ENCODE data around the gene BLMH.

The BLMH gene

DNA sequence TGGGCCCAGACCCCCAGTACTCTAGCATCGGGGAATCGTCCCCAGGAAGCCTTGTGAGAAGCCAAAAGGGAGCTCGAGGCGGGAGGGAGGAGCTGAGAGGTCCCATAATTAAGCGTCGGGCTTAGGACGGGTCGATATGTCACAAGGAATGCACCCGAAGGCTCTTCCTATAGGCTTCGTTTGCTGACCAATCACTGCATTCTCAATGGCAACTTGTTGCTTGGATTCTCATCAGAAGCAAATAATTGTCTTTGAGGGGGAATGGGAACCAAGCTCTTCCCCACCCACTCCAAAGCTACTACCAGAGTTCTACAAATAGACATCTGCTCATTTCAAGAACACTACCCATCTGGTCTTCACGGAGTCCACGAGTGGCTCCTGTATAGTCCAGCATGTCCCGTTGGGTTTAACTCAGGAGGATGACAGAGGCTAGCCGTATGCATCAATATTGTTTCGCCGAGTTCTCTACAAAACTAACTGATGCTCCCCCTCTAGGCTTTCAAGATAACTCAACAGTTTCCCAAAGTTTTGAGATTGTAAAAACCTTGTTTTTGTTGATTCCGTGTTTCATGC lies 628 bp upstream of the BLMH start:
- H3K4me1 Mint-ChIP-seq (ENCODE audit: low read depth), result peaks cover 9% of the 10 kb centered on the region
- H3K27ac Mint-ChIP-seq, result peak overlapping the region; percentile 67
- intact Hi-C loops (cut with micrococcal nuclease), result loop anchor here (5.0 kb wide), 1 partner anchor 90 kb away; no protein-coding TSS in a partner anchor
- H3K27me3 Mint-ChIP-seq, result peaks cover 4% of the 10 kb centered on the region
- H3K36me3 Mint-ChIP-seq (ENCODE audit: low read depth), result peaks cover 14% of the 10 kb centered on the region
- H3K9me3 Mint-ChIP-seq, result no peaks in the 10 kb centered on the region
- H3K4me3 Mint-ChIP-seq, result peak overlapping the region; percentile 82

DNA sequence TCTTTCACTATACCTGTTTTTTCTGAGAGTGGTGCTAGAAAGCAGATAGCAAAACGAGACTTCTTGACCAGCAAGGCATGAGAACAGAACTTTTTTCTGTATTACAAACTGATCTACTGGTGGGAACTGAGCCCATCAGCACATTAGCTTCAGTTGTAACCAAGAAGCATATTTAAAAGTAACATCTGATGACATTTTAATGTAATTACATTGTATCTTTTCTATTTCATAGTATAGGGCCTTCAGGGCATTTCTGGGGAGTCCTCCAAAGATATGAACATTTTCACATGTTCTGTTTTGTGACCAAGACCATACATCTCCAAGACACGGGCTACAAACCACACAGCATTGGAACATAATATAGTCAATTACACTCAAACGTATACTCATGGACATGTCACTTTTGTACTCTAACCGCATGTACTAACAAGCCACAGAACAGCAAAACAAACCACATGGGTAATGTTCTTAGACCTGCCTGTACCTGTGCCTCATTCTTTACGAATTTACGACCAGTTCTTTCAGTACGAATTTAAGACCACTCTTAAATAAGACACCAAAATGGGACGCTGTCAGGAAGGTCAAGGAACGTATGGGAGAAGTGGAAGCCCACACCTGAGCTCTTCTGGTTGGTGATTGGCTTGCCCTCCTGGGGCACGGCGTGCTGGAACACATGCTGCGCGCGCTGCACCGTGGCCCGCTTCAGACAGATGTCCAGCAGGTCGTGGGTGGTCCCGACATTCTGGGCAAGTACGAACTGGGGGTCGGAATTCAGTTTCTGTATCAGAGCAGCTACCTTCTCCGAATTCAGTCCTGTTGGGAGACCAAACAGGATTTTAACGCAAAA lies 825 bp downstream of the BLMH start:
- no peaks in the 10 kb centered on the region for H3K9me3 Mint-ChIP-seq
- H3K27ac Mint-ChIP-seq, result peak overlapping the region; percentile 67
- H3K36me3 Mint-ChIP-seq (ENCODE audit: low read depth), result peaks cover 26% of the 10 kb centered on the region
- H3K27me3 Mint-ChIP-seq, result peaks cover 4% of the 10 kb centered on the region
- H3K4me3 Mint-ChIP-seq, result peak overlapping the region; percentile 82
- H3K4me1 Mint-ChIP-seq (ENCODE audit: low read depth), result peaks cover 5% of the 10 kb centered on the region
- intact Hi-C loops (cut with micrococcal nuclease), result loop anchor here (5.0 kb wide), 1 partner anchor 91 kb away; no protein-coding TSS in a partner anchor

DNA sequence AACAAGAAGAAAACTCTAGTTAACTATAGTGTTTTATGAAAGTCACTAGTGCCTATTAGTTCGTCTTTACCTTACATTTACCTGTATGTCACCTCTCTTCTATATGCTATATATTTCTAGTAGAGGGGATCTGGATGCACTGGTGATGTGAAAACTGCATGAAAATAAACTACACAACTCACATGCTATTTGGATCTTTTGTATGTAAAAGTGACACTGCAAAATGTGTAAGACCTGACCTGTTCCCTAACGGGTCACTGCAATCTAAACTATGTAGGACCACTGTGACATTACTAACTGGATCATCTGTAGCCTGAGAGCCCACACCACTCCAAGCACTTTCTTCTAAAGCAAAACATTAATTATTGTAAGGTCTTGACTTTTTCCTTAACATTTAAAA lies 1.7 kb downstream of the BLMH start:
- Mint-ChIP-seq H3K27ac (no peak overlapping the region), H3K27me3 (peaks cover 3% of the 10 kb centered on the region), H3K4me1 (ENCODE audit: low read depth) (peaks cover 5% of the 10 kb centered on the region), H3K9me3 (no peaks in the 10 kb centered on the region), H3K4me3 (no peak overlapping the region), H3K36me3 (ENCODE audit: low read depth) (peaks cover 34% of the 10 kb centered on the region)
- intact Hi-C loops (cut with micrococcal nuclease), result loop anchor here (5.0 kb wide), 1 partner anchor 92 kb away; no protein-coding TSS in a partner anchor

DNA sequence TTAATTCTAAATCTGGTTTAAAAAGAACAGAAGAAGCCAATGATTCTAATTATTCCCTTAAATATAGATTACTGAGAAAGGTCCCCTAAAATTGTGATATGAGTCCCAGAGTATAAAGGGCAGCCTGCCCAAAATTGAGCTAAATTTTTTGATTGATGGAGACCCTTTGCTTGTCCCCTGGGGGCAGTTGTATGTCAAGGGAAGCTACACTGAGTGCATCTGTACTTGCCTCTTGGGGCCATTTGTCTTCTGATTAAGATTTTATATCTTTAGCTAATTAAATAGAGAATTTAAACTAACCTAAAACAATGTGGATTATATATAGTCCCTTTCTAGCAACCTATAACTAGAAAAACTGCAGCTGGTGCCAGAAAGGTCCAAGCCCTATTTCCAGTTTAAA lies 12.6 kb downstream of the BLMH start:
- H3K36me3 Mint-ChIP-seq (ENCODE audit: low read depth), result peaks cover 81% of the 10 kb centered on the region
- H3K27ac Mint-ChIP-seq, result no peak overlapping the region
- H3K27me3 Mint-ChIP-seq, result no peaks in the 10 kb centered on the region
- no peak overlapping the region for H3K4me3 Mint-ChIP-seq
- intact Hi-C loops (cut with micrococcal nuclease), result no loop called here
- no peaks in the 10 kb centered on the region for H3K9me3 Mint-ChIP-seq
- H3K4me1 Mint-ChIP-seq (ENCODE audit: low read depth), result no peaks in the 10 kb centered on the region

DNA sequence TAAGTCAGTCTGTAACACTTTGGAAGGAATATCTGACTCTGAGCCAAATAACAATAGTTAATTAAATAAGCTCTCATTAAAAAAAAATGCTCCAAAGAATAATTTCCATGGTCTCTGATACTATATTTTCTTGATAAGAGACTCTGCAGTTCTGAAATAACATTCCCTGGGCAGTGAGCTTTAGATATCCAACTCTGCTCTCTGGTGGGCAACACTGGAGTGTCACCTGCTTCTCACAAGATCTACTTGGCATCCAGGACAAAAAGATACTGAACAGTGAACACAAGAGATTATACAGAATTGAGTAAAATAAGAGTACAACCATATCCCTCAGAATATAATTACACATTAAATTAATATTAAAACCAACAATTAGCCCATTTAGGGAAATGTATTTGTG lies 13.7 kb downstream of the BLMH start:
- Mint-ChIP-seq H3K9me3 (no peaks in the 10 kb centered on the region), H3K4me1 (ENCODE audit: low read depth) (no peaks in the 10 kb centered on the region)

DNA sequence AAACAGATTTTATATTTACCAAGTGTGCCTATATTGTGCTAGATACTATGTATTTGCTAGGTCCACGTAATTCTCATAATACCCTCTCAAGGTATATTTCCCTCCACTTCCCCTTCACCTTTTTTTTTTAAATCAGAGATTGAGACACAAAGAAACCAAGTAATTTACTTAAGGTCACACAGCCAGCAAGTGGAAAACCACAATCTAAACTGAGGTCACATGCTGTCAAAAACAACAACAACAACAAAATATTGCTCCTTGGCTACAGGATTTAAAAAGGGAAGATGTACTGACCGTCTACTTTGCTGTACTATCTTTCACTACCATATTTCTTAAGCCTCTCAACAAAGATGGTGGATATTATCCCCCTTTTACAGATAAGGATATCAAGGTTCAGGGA lies 15.8 kb downstream of the BLMH start:
- intact Hi-C loops (cut with micrococcal nuclease), result no loop called here
- Mint-ChIP-seq H3K4me3 (no peak overlapping the region), H3K27ac (no peak overlapping the region), H3K36me3 (ENCODE audit: low read depth) (peaks cover 83% of the 10 kb centered on the region), H3K27me3 (no peaks in the 10 kb centered on the region), H3K9me3 (no peaks in the 10 kb centered on the region), H3K4me1 (ENCODE audit: low read depth) (no peaks in the 10 kb centered on the region)

More for the DNA sequence above, 13.7 kb downstream of the BLMH start:
- peaks cover 81% of the 10 kb centered on the region for H3K36me3 Mint-ChIP-seq (ENCODE audit: low read depth)
- no peaks in the 10 kb centered on the region for H3K27me3 Mint-ChIP-seq
- H3K27ac Mint-ChIP-seq, result no peak overlapping the region
- intact Hi-C loops (cut with micrococcal nuclease), result no loop called here
- H3K4me3 Mint-ChIP-seq, result no peak overlapping the region

DNA sequence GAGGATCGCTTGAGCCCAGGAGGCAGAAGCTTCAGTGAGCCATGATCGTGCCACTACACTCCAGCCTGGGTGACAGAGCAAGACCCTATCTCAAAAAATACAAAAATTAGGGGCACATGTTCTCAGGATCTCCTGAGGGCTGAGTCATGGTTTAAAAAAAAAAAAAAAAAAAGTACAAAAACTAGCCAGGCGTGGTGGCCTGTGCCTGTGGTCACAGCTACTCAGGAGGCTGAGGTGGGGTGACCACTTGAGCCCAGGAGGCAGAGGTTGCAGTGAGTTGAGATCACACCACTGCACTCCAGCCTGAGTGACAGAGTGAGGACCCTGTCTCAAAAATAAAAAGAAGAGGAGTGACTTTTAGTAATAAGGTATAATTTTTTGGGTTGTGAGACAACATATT lies 16.9 kb downstream of the BLMH start:
- Mint-ChIP-seq H3K4me1 (ENCODE audit: low read depth) (no peaks in the 10 kb centered on the region), H3K4me3 (no peak overlapping the region), H3K27me3 (no peaks in the 10 kb centered on the region), H3K36me3 (ENCODE audit: low read depth) (peaks cover 83% of the 10 kb centered on the region), H3K27ac (no peak overlapping the region), H3K9me3 (no peaks in the 10 kb centered on the region)
- intact Hi-C loops (cut with micrococcal nuclease), result no loop called here

DNA sequence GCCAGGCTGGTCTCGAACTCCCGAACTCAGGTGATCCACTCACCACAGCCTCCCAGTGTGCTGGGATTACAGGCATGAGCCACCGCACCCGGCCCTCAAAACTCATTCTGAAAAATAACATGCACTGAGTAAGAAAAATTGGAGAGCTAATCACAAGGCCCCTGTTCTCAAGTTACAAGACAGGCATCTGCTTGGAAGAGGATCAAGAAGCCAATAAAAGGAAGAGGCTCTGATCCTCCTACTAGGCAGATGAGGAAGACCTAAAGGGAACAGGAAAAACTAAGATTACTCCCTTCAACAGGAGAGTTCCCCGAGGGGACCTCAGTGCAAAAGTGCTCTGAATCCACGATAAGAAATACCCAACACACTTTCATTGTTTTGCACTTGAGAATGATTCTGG lies 18.4 kb downstream of the BLMH start:
- Mint-ChIP-seq H3K36me3 (ENCODE audit: low read depth) (peaks cover 79% of the 10 kb centered on the region), H3K27ac (no peak overlapping the region), H3K4me1 (ENCODE audit: low read depth) (no peaks in the 10 kb centered on the region), H3K9me3 (no peaks in the 10 kb centered on the region), H3K4me3 (no peak overlapping the region), H3K27me3 (no peaks in the 10 kb centered on the region)
- intact Hi-C loops (cut with micrococcal nuclease), result no loop called here

DNA sequence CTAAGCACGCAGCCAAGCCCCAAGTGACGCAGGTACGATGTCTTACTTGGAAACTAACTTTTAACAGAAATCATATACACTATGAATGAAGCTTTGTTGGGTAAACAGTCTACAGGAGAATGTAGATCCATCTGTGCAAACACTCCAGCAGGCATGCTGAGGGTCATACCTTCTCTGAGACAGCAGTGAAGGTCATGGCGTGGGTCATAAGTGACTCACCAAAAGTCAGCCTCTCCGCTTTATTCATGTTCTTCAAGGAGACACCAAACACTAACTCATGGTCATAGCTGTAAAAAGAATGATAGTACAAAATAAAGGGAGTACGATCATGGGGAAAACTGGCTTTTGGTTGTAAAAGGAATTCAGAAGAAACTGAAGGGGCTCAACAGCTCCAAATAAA lies 20.6 kb downstream of the BLMH start:
- intact Hi-C loops (cut with micrococcal nuclease), result no loop called here
- H3K9me3 Mint-ChIP-seq, result no peaks in the 10 kb centered on the region
- no peaks in the 10 kb centered on the region for H3K4me1 Mint-ChIP-seq (ENCODE audit: low read depth)
- H3K4me3 Mint-ChIP-seq, result no peak overlapping the region
- H3K36me3 Mint-ChIP-seq (ENCODE audit: low read depth), result peaks cover 87% of the 10 kb centered on the region
- H3K27me3 Mint-ChIP-seq, result no peaks in the 10 kb centered on the region
- H3K27ac Mint-ChIP-seq, result no peak overlapping the region

DNA sequence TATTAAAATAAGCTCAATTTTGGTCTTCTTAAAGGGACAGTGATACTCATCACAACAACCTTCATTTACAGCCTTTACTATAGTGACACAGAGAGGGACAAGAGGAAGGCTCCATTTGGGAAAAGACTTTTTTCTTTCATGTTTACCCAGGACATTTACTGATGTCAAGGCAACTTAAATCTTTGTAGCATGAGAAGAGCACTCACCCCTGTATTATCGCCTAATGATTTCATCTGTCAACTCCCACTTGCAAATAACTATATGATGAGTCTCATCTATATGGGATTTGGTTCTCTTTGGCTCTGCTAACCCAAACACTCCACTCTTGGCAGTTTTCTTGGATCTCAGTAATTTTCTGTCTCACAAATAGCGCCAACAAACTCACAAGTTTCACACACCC lies 24.1 kb downstream of the BLMH start:
- intact Hi-C loops (cut with micrococcal nuclease), result loop anchor here (10.0 kb wide), 1 partner anchor 133 kb away; no protein-coding TSS in a partner anchor
- Mint-ChIP-seq H3K36me3 (ENCODE audit: low read depth) (peaks cover 66% of the 10 kb centered on the region), H3K27me3 (no peaks in the 10 kb centered on the region), H3K4me1 (ENCODE audit: low read depth) (no peaks in the 10 kb centered on the region), H3K9me3 (no peaks in the 10 kb centered on the region), H3K4me3 (no peak overlapping the region), H3K27ac (no peak overlapping the region)

DNA sequence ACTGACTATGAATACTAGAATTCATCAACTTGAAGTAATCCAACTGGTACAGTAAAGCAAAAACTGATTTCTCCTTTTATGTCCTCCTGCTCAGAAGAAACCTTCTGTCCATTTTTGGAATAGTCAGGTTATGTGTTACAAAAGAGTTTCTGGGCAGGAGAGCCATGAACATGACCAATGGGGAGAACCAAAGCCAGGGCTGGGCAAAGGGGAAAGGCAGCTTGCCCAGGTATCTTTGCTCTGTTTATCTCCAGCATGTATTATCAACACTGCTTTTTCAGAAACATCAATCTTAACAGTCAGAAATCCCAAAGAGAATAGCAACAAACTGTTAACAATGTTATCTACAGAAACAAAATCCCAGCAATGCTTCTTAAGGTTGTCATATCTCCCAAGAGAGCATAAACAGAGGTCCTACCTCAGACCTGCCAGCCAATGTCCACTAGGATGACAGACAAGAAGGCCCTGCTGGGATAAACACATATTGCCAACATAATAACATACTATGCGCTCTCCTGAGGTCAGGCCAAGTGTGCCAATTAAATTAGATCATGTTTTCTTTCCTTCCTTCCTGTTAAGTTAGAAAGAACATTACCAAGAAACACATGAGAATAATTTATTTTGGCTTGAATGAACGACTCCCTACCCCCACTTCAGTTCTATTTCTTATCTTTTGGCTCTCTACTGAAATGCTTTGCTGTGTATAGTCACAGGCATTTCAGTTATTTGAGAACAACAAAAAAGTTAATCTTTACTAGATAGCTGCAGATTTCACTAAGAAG lies 28.0 kb downstream of the BLMH start:
- Mint-ChIP-seq H3K4me1 (ENCODE audit: low read depth) (no peaks in the 10 kb centered on the region), H3K4me3 (no peak overlapping the region), H3K36me3 (ENCODE audit: low read depth) (peaks cover 54% of the 10 kb centered on the region), H3K27ac (no peak overlapping the region), H3K9me3 (no peaks in the 10 kb centered on the region), H3K27me3 (no peaks in the 10 kb centered on the region)
- intact Hi-C loops (cut with micrococcal nuclease), result loop anchor here (10.0 kb wide), 1 partner anchor 129 kb away; no protein-coding TSS in a partner anchor

DNA sequence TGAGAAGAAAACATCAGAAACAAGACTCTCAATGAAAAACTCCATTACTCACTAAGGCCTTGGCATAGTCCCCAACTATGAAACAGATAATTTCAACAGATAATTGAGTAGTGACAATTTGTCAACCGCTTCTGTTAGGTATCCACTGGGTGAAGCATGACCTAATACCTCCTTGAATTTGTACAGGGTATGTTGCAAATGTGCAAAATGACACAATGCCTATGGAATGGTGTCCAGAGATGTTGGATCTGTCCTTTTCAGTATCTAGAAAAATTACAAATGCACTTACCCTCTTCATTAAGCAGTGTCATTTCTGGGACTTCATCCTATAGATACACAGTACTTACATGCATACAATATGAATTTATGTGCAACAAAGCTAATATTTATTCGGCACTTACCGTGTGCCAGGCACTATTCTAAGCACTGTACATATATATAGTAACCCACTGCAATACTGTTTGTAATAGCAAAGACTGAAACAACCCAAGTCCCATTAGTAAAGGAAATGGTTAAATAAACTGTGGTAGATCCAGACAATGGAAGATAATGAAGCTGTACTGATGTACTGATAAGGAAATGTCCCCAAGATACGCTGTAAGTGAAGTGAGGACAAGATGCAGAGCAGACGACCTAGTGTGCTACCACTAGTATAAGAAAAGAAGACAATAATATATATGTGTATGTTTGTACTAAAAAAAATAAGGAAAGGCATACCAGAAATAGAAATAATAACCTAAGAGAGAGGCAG lies 34.8 kb downstream of the BLMH start:
- intact Hi-C loops (cut with micrococcal nuclease), result no loop called here
- Mint-ChIP-seq H3K4me1 (ENCODE audit: low read depth) (no peaks in the 10 kb centered on the region), H3K27me3 (no peaks in the 10 kb centered on the region), H3K9me3 (no peaks in the 10 kb centered on the region), H3K4me3 (no peak overlapping the region), H3K27ac (no peak overlapping the region), H3K36me3 (ENCODE audit: low read depth) (peaks cover 61% of the 10 kb centered on the region)

DNA sequence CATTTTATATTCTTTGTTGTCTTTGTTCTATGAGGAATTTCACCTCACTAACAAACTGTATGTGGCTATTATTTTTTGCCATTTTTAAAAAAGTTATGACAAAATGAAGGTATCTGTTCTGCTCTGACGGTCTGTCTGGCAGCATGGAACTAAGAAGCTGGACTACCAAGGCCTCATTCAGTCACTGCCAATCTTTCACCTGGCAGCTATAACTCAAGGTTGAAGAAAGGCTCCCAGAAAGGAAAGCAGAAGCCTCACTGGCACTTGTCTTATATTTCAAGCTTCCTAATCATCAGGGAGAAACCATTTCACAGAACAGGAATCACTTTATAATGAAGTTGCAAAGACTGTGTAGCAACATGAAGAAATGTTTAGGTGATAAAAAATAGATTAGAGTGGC lies 37.6 kb downstream of the BLMH start:
- intact Hi-C loops (cut with micrococcal nuclease), result no loop called here
- Mint-ChIP-seq H3K27me3 (no peaks in the 10 kb centered on the region), H3K4me1 (ENCODE audit: low read depth) (no peaks in the 10 kb centered on the region), H3K9me3 (no peaks in the 10 kb centered on the region), H3K27ac (no peak overlapping the region), H3K36me3 (ENCODE audit: low read depth) (peaks cover 65% of the 10 kb centered on the region), H3K4me3 (no peak overlapping the region)
